ENCODE measurements around the gene INPP1.

DNA sequence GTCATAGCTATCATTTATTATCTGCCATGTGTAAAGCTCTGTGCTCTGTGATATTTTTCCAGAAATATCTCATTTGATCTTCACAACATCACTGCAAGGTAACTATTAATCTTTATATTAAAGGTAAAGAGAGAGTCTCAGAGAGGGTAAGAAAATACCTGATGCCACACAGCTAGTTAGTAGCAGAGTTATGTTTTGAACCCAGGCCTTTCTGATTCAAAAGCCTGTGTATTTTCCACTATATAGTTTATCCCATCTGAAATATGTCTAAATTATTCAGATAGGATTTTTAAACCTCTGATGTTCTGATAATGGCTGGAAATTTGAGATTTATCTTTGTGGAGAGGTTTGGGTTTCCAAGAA lies 10.1 kb downstream of the INPP1 start:
- TF ChIP-seq, protein P1, sequence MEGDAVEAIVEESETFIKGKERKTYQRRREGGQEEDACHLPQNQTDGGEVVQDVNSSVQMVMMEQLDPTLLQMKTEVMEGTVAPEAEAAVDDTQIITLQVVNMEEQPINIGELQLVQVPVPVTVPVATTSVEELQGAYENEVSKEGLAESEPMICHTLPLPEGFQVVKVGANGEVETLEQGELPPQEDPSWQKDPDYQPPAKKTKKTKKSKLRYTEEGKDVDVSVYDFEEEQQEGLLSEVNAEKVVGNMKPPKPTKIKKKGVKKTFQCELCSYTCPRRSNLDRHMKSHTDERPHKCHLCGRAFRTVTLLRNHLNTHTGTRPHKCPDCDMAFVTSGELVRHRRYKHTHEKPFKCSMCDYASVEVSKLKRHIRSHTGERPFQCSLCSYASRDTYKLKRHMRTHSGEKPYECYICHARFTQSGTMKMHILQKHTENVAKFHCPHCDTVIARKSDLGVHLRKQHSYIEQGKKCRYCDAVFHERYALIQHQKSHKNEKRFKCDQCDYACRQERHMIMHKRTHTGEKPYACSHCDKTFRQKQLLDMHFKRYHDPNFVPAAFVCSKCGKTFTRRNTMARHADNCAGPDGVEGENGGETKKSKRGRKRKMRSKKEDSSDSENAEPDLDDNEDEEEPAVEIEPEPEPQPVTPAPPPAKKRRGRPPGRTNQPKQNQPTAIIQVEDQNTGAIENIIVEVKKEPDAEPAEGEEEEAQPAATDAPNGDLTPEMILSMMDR (IDR thresholded peaks at IDR 0.05; ENCODE audit: insufficient read depth, low read depth, low read length) = no peak
- no peak for TF ChIP-seq EZH2 (IDR thresholded peaks at IDR 0.05; ENCODE audit: insufficient read depth, low read length)
